Activated gamma-delta T cell treated with Interleukin-2 at 50 U/mL for 16 hours (primary cell): ENCODE results near the gene RBM33.

Source experiments
- DNase-seq: peaks from one replicate; pipeline ENCODE4 v3.0.0-alpha.2; 2020

Gene RBM33

GRCh38 chr7:155800301-155800700 lies 155.8 kb downstream of the RBM33 start:
- no peak for DNase-seq

- no peak for DNase-seq
Observed at GRCh38 chr7:155800741-155801267, 156.3 kb downstream of the RBM33 start.

GRCh38 chr7:155802291-155802690 lies 157.8 kb downstream of the RBM33 start:
- DNase-seq: no peak

GRCh38 chr7:155802906-155803417 lies 158.5 kb downstream of the RBM33 start:
- DNase-seq: no peak

GRCh38 chr7:155803418-155804376 lies 159.2 kb downstream of the RBM33 start:
- no peak for DNase-seq

- DNase-seq: no peak
Observed at GRCh38 chr7:155804431-155804831, 160.0 kb downstream of the RBM33 start.

GRCh38 chr7:155804897-155805825 lies 160.7 kb downstream of the RBM33 start:
- DNase-seq: peak; percentile 29

- DNase-seq: no peak
Observed at GRCh38 chr7:155805826-155806095, 161.3 kb downstream of the RBM33 start.

GRCh38 chr7:155806096-155806871 lies 161.8 kb downstream of the RBM33 start:
- DNase-seq: no peak

GRCh38 chr7:155807065-155807671 lies 162.7 kb downstream of the RBM33 start:
- no peak for DNase-seq

GRCh38 chr7:155807789-155808548 lies 163.5 kb downstream of the RBM33 start:
- no peak for DNase-seq

- DNase-seq: no peak
Observed at GRCh38 chr7:155808549-155809331, 164.3 kb downstream of the RBM33 start.

GRCh38 chr7:155809332-155809946 lies 165.0 kb downstream of the RBM33 start:
- DNase-seq: no peak

- no peak for DNase-seq
Observed at GRCh38 chr7:155809947-155810769, 165.7 kb downstream of the RBM33 start.

- no peak for DNase-seq
Observed at GRCh38 chr7:155810770-155811559, 166.5 kb downstream of the RBM33 start.

GRCh38 chr7:155811560-155811894 lies 167.1 kb downstream of the RBM33 start:
- no peak for DNase-seq

- no peak for DNase-seq
Observed at GRCh38 chr7:155811895-155812761, 167.7 kb downstream of the RBM33 start, which contains the start of gene SHH. SHH (minus strand) TSS chr7:155812463; CDS start chr7:155812122, 341 bp downstream.
